Stimulated activated CD8-positive, alpha-beta memory T cell treated with anti-CD3 and anti-CD28 coated beads, Interleukin-12 subunit alpha, Interleukin-12 subunit beta, amount 100 ng/mL, for 1 hour (primary cell): ENCODE data around the gene SWT1.
A peak's percentile ranks its signal among the peaks of the same experiment; 100 is the strongest.
"Not testable (repeated sequence)": the region's sequence is repeated elsewhere in the genome, so short reads cannot be mapped to it uniquely, and the experiment has no call there.

Experiments used
- DNase-seq: peaks from one replicate; pipeline ENCODE4 v3.0.0-alpha.2; 2020; ENCODE audit warnings: low read depth

The SWT1 gene

DNA sequence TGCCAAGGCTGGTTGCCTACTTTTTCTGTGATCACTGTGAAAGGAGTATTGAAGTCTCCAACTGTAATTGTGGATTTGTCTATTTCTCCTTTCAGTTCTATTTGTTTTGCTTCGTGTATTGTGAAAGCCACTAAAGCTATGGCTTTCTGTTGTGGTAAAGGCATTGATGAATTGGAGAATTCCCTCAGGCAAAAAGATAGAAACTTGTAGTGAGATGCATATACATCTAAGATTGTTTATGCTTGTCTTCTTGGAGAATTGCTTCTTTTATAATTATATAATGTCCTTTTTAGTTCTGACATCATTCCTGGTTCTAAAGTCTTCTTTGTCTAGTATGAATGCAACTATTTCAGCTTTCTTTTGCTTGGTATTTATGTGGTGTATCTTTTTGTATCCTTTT lies 36.8 kb downstream of the SWT1 start:
- DNase-seq: no peak

DNA sequence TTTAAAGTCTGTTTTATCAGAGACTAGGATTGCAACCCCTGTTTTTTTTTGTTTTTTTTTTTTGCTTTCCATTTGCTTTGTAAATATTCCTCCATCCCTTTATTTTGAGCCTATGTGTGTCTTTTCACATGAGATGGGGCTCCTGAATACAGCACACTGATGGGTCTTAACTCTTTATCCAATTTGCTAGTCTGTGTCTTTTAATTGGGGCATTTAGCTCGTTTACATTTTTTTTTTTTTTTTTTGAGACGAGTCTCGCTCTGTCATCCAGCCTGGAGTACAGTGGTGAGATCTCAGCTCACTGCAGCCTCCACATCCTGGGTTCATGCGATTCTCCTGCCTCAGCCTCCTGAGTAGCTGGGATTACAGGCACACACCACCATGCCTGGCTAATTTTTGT lies 41.7 kb downstream of the SWT1 start:
- not testable (repeated sequence) for DNase-seq

GRCh38 chr1:185200889-185201288 lies 43.9 kb downstream of the SWT1 start:
- no peak for DNase-seq

DNA sequence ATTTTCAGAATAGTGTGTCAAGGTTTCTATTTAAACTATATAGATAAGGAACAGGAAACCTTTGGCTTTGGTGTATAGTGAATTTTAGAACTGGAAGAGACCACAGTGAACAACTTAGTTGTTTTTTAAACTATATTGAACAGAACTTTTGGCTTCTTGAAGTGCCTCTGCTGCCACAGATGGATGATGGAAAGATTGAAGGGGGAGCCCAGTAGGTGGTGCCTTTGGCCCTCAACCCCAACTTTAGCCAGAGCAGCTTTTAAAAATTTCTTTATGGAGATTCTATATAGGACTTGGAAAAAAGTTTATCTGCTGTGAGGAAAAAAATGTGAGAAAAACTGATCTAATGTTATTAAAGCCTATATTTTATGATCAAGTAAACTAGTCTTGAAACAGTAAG lies 50.2 kb downstream of the SWT1 start:
- no peak for DNase-seq

- no peak for DNase-seq
These were observed 51.1 kb downstream of the SWT1 start for GRCh38 chr1:185207980-185208602.

DNA sequence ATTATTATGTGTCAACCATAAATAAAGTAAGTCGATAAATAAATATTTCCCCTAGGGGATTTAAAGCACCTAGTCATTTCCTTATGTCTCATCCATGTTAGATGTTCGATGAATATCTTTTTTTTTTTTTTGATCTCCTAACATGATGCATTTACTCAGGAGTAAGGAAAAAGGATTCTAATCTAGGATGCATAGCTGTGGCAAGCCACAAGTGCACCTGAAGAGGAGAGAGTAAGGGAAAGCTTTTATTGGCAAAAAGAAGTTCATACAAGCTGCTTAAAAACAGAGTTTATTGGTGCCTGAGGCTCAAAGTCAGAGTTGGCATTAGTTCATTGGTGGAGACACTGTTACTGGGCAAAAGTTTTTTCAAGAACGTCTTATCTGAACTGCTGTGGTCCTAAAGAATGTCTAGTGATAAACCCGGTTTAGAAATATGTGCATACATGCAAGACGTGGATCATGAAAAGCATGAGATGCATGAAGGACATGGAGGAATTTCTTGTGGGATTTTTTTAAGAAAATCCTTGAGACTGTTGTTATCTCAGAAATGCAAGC lies 51.7 kb downstream of the SWT1 start:
- DNase-seq: no peak

DNA sequence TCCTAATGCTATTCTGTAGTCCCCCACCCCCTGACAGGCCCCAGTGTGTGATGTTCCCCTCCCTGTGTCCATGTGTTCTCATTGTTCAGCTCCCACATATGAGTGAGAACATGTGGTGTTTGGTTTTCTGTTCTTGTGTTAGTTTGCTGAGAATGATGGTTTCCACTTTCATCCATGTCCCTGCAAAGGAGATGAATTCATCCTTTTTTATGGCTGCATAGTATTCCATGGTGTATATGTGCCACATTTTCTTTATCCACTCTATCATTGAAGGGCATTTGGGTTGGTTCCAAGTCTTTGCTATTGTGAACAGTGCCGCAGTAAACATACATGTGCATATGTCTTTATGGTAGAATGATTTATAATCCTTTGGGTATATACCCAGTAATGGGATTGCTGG lies 52.4 kb downstream of the SWT1 start:
- not testable (repeated sequence) for DNase-seq

- no peak for DNase-seq
These were observed 56.1 kb downstream of the SWT1 start for GRCh38 chr1:185213091-185213490.

DNA sequence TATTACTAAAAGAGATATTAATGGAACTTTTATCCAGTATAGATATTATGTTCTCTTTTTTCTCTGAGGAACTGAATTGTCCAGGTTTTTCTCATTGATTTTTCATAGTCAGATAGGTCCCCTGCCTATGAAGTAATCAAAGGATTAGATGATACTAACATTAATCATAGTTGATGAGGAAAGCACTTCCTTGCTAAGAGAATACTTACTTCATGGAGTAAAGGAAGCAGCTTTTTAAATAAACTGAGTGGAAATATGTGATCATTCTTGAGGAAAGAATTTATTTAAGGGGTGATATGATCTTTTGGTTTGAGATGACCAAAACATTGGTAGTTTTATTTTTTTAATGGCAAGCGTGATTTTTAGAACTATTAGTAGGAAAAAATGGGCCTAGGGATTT lies 58.9 kb downstream of the SWT1 start:
- no peak for DNase-seq

GRCh38 chr1:185224132-185224531 lies 67.2 kb downstream of the SWT1 start:
- DNase-seq: no peak

GRCh38 chr1:185227161-185227560 lies 70.2 kb downstream of the SWT1 start:
- DNase-seq: no peak

DNA sequence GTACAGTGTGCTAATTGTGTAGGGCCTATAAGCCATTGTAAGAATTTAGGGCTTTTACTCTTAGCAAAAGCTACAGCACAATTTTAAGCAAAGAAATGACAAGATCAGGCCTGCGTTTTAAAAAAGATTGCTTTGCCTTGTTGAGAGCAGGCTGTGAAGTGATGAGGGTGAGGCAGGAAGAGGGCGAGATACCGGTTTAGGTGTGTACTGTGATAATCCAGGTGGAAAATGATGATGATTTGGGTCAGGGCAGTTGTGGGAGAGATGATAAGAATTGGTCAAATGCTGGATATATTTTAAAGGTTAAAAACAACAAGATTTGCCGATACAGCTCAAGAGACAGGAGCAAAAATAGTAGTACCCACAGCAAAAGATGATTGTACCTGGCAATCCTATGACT lies 72.0 kb downstream of the SWT1 start:
- DNase-seq: no peak

DNA sequence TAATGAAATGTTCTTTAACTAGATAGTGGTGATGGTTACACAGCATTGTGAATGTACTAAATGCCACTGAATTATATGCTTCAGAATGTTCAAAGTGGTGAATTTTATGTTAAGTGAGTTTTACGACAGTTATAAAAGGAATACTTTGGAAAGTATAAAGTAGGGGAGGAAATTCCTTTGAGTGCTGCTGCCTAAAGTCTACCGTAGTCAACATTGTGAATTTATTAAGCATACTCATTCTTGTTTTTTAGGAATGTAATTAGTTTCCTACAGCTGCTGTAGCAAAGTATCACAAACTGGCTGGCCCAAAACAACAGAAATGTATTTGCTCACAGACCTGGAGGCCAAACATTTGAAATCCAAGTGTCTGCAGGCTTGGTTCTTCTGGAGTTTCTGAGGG lies 73.0 kb downstream of the SWT1 start:
- no peak for DNase-seq

GRCh38 chr1:185232874-185233273 lies 75.9 kb downstream of the SWT1 start:
- DNase-seq: no peak

DNA sequence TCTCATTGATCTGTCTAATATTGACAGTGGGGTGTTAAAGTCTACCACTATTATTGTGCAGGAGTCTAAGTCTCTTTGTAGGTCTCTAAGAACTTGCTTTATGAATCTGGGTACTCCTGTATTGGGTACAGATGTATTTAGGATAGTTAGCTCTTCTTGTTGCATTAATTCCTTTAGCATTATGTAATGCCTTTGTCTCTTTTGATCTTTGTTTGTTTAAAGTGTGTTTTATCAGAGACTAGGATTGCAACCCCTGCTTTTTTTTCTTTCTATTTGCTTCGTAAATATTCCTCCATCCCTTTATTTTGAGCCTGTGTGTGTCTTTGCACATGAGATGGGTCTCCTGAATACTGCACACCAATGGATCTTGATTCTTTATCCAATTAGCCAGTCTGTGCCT lies 77.2 kb downstream of the SWT1 start:
- DNase-seq: not testable (repeated sequence)

DNA sequence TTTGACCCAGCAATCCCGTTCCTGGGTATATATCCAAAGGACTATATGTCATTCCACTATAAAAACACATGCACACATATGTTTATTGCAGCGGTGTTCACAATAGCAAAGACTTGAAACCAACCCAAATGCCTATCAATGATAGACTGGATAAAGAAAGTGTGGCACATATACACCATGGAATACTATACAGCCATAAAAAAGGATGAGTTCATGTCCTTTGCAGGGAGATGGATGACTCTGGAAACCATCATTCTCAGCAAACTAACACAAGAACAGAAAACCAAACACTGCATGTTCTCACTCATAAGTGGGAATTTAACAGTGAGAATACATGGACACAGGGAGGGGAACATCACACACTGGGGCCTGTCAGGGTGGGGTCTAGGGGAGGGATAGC lies 80.2 kb downstream of the SWT1 start:
- not testable (repeated sequence) for DNase-seq

- no peak for DNase-seq
These were observed 80.7 kb downstream of the SWT1 start for GRCh38 chr1:185237661-185238060.

DNA sequence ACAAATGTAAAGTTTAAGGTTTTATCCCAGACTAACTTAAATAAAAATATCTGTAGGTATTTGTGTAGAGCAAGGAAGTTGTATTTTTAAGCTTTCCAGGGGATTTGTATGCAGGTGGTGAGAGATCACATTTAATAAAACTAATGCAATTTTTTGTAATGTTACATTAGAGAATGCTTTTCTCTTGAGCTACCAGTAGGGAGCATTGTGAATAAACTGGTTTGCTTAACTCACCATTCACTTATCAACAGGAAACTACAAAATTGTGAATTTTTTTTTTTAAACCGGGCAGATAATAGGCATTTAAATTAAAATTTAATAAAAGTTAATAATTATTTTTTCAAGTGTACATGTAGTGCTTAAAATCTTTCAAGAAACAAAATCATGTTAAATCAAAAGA lies 81.5 kb downstream of the SWT1 start:
- no peak for DNase-seq

GRCh38 chr1:185239861-185240260 lies 82.9 kb downstream of the SWT1 start:
- DNase-seq: no peak

- no peak for DNase-seq
These were observed 84.2 kb downstream of the SWT1 start for GRCh38 chr1:185241127-185241526.

DNA sequence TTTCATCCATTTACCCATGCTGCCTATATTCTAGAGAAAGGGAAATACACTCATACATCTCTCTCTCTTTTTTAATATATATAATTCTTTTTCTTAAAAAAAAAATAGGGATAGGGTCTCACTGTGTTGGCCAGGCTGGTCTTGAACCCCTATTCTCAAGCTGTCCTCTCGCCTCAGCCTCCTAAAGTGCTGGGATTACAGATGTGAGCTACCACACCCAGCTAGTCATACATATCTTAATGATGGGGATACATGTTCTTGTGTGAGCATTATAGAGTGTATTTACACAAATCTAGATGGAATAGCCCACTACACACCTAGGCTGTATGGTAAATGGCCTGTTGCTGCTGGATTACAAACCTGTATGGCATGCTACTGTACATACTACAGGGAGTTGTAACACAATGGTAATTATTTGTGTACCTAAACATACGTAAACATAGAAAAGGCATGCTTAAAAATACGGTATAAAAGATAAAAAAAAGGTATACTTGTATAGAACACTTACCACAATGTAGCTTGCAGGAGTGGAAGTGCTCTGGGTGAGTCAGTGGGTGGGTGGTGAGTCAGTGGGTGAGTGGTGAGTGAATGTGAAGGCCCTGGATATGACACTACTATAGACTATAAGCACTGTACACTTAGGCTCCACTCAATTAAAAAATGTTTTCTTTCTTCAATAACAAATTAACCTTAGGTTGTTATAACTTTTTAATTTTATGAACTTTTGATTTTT lies 87.2 kb downstream of the SWT1 start:
- DNase-seq: peak; percentile 17

DNA sequence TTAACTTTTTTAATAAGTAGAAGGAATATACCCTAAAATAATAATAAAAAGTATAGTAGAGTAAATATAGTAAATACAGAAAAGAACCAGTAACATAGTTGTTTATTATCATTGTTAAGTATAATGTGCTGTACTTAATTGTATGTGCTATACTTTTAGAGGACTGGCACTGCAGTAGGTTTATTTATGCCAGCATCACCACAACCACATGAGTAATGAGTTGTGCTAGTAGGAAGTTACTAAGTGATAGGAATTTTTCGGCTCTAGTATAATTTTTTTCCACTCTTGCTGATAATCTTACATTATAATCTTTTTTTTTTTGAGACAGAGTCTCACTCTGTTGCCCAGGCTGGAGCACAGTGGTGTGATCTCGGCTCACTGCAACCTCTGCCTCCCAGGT lies 88.5 kb downstream of the SWT1 start:
- DNase-seq: no peak

GRCh38 chr1:185249563-185249962 lies 92.6 kb downstream of the SWT1 start:
- no peak for DNase-seq

GRCh38 chr1:185250063-185250462 lies 93.1 kb downstream of the SWT1 start:
- DNase-seq: no peak
